CD4-positive, CD25-positive, alpha-beta regulatory T cell (primary cell): Measurements from ENCODE around the gene LYRM4. TPM values are rescaled to one million over a fixed set of nuclear protein-coding genes. Genes with fewer than 3 reads are reported as not detected.

ENCODE experiments used
- ATAC-seq, 2 donors: fragments of 150-1000 bp; cut with Tn5 transposase; one replicate each; pipeline ENCODE4 v1.10.0; 2021; ENCODE audit warnings: low read depth in 2 of 2, moderate number of reproducible peaks in 2 of 2, moderate library complexity in 1 of 2
- DNase-seq, 3 donors: peaks; one replicate each; pipeline versions ENCODE4 v3.0.0 to v3.0.0-alpha.2; 2012 to 2022; ENCODE audit warnings: mixed read lengths in 1 of 3
- H3K27ac ChIP-seq: one replicate; pipeline ENCODE4 v1.7.0; 2013; ENCODE audit warnings: mild to moderate bottlenecking, low read length; ENCODE audit not compliant: insufficient read depth, poor library complexity, severe bottlenecking
- H3K27me3 ChIP-seq: one replicate; pipeline ENCODE4 v1.7.0; 2013; ENCODE audit warnings: low read length; ENCODE audit not compliant: control insufficient read depth, insufficient read depth
- H3K36me3 ChIP-seq: one replicate; pipeline ENCODE4 v1.7.0; 2013; ENCODE audit warnings: mild to moderate bottlenecking, low read length, moderate library complexity; ENCODE audit not compliant: control insufficient read depth, insufficient read depth
- H3K4me1 ChIP-seq: 2 replicates; pipeline ENCODE4 v1.7.0; 2013; ENCODE audit warnings: mild to moderate bottlenecking, low read length; ENCODE audit not compliant: insufficient read depth, control insufficient read depth, poor library complexity, severe bottlenecking
- H3K4me3 ChIP-seq: one replicate; pipeline ENCODE4 v1.7.0; 2013; ENCODE audit warnings: low read depth, mild to moderate bottlenecking, low read length, moderate library complexity
- H3K9me3 ChIP-seq, 2 experiments: 1 replicate in 1 of 2; 2 replicates in 1 of 2; pipeline ENCODE4 v1.7.0; 2013; ENCODE audit warnings: low read length in 2 of 2, mild to moderate bottlenecking in 1 of 2, moderate library complexity in 1 of 2; ENCODE audit not compliant: control insufficient read depth in 2 of 2
- H3K27ac Mint-ChIP-seq, 3 donors: one replicate each; pipeline ENCODE4 v1.8.0; 2020 to 2022; ENCODE audit warnings: mild to moderate bottlenecking in 3 of 3, mixed read lengths in 3 of 3, moderate library complexity in 2 of 3
- H3K27me3 Mint-ChIP-seq: one replicate; pipeline ENCODE4 v1.8.0; 2022; ENCODE audit warnings: mild to moderate bottlenecking, mixed read lengths
- H3K36me3 Mint-ChIP-seq: one replicate; pipeline ENCODE4 v1.8.0; 2020; ENCODE audit warnings: mixed read lengths
- H3K4me1 Mint-ChIP-seq, 4 donors: one replicate each; pipeline ENCODE4 v1.8.0; 2020 to 2022; ENCODE audit warnings: mixed read lengths in 4 of 4, mild to moderate bottlenecking in 1 of 4
- H3K4me3 Mint-ChIP-seq, 4 donors: one replicate each; pipeline ENCODE4 v1.8.0; 2020 to 2022; ENCODE audit warnings: mild to moderate bottlenecking in 4 of 4, mixed read lengths in 4 of 4, moderate library complexity in 3 of 4
- H3K9me3 Mint-ChIP-seq, 7 donors: one replicate each; pipeline ENCODE4 v1.8.0; 2020 to 2022; ENCODE audit warnings: mixed read lengths in 7 of 7, mild to moderate bottlenecking in 3 of 7, moderate library complexity in 2 of 7
- polyA plus RNA-seq, 4 donors: library from polyadenylated mRNA; unstranded; fragments of 300-500 nt; fragmentation: Illumina TruSeq; gene quantifications; one replicate each; pipeline ENCODE4 v1.2.3, GENCODE V29; 2021
- total RNA-seq: library from RNA; stranded (reverse); gene quantifications from one replicate; pipeline ENCODE4 v1.2.3, GENCODE V29; 2022

LYRM4 gene
- total and polyA plus RNA-seq, 5 donors from 2014 or later = 14.9 to 38.8 (median 27.1) TPM

DNA sequence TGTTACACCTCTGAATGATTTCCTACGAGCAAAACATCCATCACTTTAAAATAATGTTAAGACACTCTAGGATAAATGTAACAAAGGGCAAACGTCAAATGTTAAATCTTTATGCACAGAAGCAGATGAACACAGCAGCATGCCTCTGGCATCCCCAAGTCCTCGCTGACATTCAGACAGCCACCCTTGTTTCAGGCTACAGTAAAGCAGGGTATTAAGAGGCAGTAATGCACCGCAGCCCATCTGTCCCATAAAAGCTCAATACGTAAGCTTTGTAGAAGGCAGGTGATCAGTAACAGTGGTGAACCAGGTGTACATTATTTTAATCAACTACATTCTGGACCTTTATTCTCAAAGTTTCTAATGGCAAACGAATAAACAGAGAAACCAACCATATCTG lies 110.9 kb downstream of the LYRM4 start:
- H3K36me3 Mint-ChIP-seq = no peaks in the 10 kb centered on the region
- H3K9me3 ChIP-seq = no peaks in the 10 kb centered on the region
- H3K4me1 ChIP-seq = no peaks in the 10 kb centered on the region
- no peak overlapping the region for H3K4me3 Mint-ChIP-seq
- no peaks in the 10 kb centered on the region for H3K36me3 ChIP-seq
- H3K27ac ChIP-seq = no peak overlapping the region
- no peak for ATAC-seq
- no peaks in the 10 kb centered on the region for H3K27me3 Mint-ChIP-seq
- H3K27me3 ChIP-seq = no peaks in the 10 kb centered on the region
- peaks cover 0 to 5% (median 0%) of the 10 kb centered on the region in 4 donors for H3K4me1 Mint-ChIP-seq
- no peak for DNase-seq
- no peaks in the 10 kb centered on the region for H3K9me3 Mint-ChIP-seq
- no peak overlapping the region for H3K27ac Mint-ChIP-seq
- H3K4me3 ChIP-seq = no peak overlapping the region

DNA sequence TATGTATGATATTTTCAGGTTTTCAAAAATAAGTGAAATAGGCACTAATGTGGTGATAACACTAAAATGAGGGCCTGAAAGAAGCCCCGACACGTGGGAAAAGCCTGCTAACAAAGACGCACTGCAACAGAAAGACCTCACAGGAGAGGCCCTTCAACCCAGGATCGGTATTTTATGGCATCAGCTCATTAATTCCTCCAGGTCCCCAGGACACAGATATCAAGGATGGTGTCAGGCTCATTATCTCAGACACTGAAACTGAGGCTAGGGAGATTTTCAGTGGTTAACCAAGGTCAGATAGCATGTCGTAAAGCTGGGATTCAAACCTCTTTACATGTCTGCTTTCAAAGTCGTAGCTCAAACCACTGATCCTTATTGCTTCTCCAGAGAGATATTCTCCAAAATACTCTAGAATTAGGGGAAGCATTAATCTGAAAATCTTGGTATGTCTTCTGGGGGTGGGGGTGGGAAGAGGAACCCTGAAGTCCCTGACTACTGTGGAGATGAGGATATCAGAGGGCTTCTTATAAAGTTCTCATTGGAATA lies 111.5 kb downstream of the LYRM4 start:
- no peaks in the 10 kb centered on the region for H3K9me3 Mint-ChIP-seq
- H3K27ac ChIP-seq = no peak overlapping the region
- H3K27ac Mint-ChIP-seq = no peak overlapping the region
- H3K27me3 Mint-ChIP-seq = no peaks in the 10 kb centered on the region
- no peaks in the 10 kb centered on the region for H3K9me3 ChIP-seq
- no peaks in the 10 kb centered on the region for H3K27me3 ChIP-seq
- H3K4me3 ChIP-seq = no peak overlapping the region
- H3K4me1 Mint-ChIP-seq = peaks cover 0 to 5% (median 0%) of the 10 kb centered on the region in 4 donors
- no peaks in the 10 kb centered on the region for H3K36me3 Mint-ChIP-seq
- no peaks in the 10 kb centered on the region for H3K4me1 ChIP-seq
- no peak for DNase-seq
- no peak for ATAC-seq
- H3K36me3 ChIP-seq = no peaks in the 10 kb centered on the region
- H3K4me3 Mint-ChIP-seq = no peak overlapping the region

DNA sequence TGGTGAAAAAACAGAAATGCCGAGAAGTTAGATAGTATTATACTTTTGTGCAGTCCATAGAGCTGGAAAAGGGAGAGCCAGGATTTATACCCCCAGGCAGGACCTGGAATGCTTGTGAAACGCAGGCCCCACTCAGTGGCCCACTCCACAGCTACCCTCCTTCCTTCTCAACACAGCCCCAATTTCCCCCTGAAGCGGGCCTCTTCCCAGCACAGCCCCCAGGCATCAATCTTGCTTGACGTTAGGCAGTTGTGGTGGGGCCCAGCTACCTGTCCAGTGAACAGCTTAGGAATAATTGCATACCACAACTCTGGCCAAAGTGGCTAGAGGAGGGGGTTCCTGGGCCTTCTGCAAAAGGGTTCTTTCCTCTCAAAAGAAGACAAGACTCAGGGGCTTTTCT lies 114.4 kb downstream of the LYRM4 start:
- Mint-ChIP-seq H3K27me3 (no peaks in the 10 kb centered on the region), H3K36me3 (no peaks in the 10 kb centered on the region), H3K9me3 (no peaks in the 10 kb centered on the region), H3K4me1 (peaks cover 2 to 9% (median 4%) of the 10 kb centered on the region in 4 donors), H3K4me3 (no peak overlapping the region), H3K27ac (peak overlapping the region in 1 of 3 donors; percentile 24)
- DNase-seq (no peak), ATAC-seq (no peak)
- Histone ChIP-seq H3K4me1 (no peaks in the 10 kb centered on the region), H3K36me3 (no peaks in the 10 kb centered on the region), H3K27ac (no peak overlapping the region), H3K27me3 (no peaks in the 10 kb centered on the region), H3K9me3 (no peaks in the 10 kb centered on the region), H3K4me3 (no peak overlapping the region)

DNA sequence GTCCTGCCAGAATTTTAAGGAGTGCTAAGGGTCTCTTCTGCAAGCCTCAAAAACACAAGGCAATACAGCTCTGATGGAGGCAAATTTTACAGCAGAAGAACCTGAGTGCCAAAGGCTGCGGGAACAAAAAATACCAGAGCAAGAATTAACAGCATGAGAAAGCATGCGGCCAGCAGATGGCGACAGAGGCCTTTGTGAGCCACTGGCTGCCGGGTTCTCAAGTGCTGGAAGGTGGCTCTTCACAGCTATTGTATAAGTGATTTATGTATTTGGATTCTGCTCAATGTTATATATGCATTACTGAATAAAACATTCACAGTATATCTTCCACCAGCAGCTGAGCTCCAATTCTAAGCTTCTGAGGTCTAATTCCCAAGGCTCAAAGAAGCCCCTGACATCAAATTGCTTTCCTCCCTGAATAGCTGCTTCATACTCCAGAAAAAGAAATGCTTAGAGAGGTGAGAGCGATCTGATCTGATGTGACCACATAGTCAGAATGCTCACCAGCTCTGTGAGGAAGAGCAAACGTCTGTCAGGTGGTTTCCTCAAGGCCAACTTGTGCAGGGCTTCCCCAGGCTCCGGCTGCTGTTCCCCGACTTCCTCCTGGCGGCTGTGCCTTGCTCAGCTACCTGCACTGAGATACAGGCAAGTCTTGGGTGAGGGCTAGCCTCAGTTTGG lies 117.0 kb downstream of the LYRM4 start:
- Histone ChIP-seq H3K27me3 (no peaks in the 10 kb centered on the region), H3K4me3 (no peak overlapping the region), H3K4me1 (no peaks in the 10 kb centered on the region), H3K9me3 (no peaks in the 10 kb centered on the region), H3K27ac (no peak overlapping the region), H3K36me3 (no peaks in the 10 kb centered on the region)
- ATAC-seq (peak in 1 of 2 donors; percentile 71), DNase-seq (peak; percentile 67 to 85 (median 81))
- H3K27me3 Mint-ChIP-seq = no peaks in the 10 kb centered on the region
- peaks cover 9% of the 10 kb centered on the region for H3K36me3 Mint-ChIP-seq
- H3K27ac Mint-ChIP-seq = no peak overlapping the region
- H3K9me3 Mint-ChIP-seq = no peaks in the 10 kb centered on the region
- H3K4me1 Mint-ChIP-seq = peaks cover 2 to 9% (median 4%) of the 10 kb centered on the region in 4 donors
- H3K4me3 Mint-ChIP-seq = no peak overlapping the region

DNA sequence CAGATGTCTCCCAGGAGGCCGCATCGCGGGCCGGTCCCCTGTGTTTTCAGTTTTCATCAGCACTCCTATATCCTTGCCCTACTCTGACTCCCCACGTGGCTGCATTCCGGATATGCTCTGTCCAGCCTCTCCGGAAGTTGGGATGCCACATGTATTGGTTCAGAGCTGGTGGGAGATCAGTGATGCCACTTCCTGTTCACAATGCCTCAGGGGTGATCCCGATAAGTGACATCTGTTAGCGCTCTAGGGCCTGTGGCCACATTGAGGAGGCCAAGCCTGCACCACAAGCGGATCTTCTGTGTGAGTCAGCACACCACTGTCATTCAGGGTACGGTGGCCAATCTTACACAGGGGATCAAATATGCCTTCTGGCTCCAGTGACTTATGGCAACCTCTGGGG lies 117.8 kb downstream of the LYRM4 start:
- Mint-ChIP-seq H3K4me3 (no peak overlapping the region), H3K27me3 (no peaks in the 10 kb centered on the region), H3K4me1 (peaks cover 2 to 13% (median 4%) of the 10 kb centered on the region in 4 donors), H3K9me3 (no peaks in the 10 kb centered on the region), H3K27ac (no peak overlapping the region), H3K36me3 (peaks cover 13% of the 10 kb centered on the region)
- Histone ChIP-seq H3K27me3 (no peaks in the 10 kb centered on the region), H3K9me3 (no peaks in the 10 kb centered on the region), H3K27ac (no peak overlapping the region), H3K4me1 (no peaks in the 10 kb centered on the region), H3K4me3 (no peak overlapping the region), H3K36me3 (no peaks in the 10 kb centered on the region)
- no peak for DNase-seq
- ATAC-seq = no peak

DNA sequence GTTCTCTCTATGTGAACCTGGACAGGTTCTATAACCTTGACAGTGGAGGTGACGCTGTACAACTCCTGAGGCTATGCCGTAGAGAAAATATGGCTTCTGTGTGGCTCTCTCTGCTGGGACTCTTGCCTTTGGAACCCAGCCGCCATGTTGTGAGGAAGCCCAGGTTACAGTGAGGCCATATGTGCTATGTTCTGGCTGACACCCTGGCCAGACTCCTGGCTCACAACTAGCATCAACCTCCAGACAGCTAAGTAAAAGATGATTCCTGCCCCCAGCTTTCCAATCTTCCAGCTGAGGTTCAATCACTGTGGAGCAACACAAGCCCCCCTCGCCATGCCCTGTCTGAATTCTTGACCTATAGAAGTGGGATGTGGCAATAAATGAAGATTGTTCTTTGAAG lies 118.6 kb downstream of the LYRM4 start:
- no peak overlapping the region for H3K27ac Mint-ChIP-seq
- Histone ChIP-seq H3K4me1 (no peaks in the 10 kb centered on the region), H3K9me3 (no peaks in the 10 kb centered on the region), H3K27me3 (no peaks in the 10 kb centered on the region), H3K27ac (no peak overlapping the region), H3K36me3 (no peaks in the 10 kb centered on the region), H3K4me3 (no peak overlapping the region)
- peaks cover 2 to 13% (median 4%) of the 10 kb centered on the region in 4 donors for H3K4me1 Mint-ChIP-seq
- no peak overlapping the region for H3K4me3 Mint-ChIP-seq
- ATAC-seq (no peak), DNase-seq (no peak)
- no peaks in the 10 kb centered on the region for H3K27me3 Mint-ChIP-seq
- H3K36me3 Mint-ChIP-seq = peaks cover 13% of the 10 kb centered on the region
- no peaks in the 10 kb centered on the region for H3K9me3 Mint-ChIP-seq

GRCh38 chr6:5141046-5141445 lies 119.7 kb downstream of the LYRM4 start:
- H3K27me3 ChIP-seq = no peaks in the 10 kb centered on the region
- H3K27ac Mint-ChIP-seq = no peak overlapping the region
- no peaks in the 10 kb centered on the region for H3K36me3 ChIP-seq
- DNase-seq = no peak
- H3K36me3 Mint-ChIP-seq = peaks cover 13% of the 10 kb centered on the region
- no peaks in the 10 kb centered on the region for H3K9me3 Mint-ChIP-seq
- no peak overlapping the region for H3K4me3 ChIP-seq
- H3K9me3 ChIP-seq = no peaks in the 10 kb centered on the region
- H3K4me1 ChIP-seq = no peaks in the 10 kb centered on the region
- no peaks in the 10 kb centered on the region for H3K27me3 Mint-ChIP-seq
- H3K4me1 Mint-ChIP-seq = peaks cover 2 to 13% (median 4%) of the 10 kb centered on the region in 4 donors
- no peak overlapping the region for H3K4me3 Mint-ChIP-seq
- H3K27ac ChIP-seq = no peak overlapping the region
- no peak for ATAC-seq
